ENCODE results near the gene NEK10. TPM values are rescaled to one million over a fixed set of nuclear protein-coding genes. Genes with fewer than 3 reads are reported as not detected.

NEK10 gene
- total RNA-seq, 1 experiment from 2014 or later, result 0.66 TPM

GRCh38 chr3:27174530-27174929 is 194.7 kb downstream of the NEK10 start:
- Histone ChIP-seq H2AK5ac (ENCODE audit: insufficient read length, low read length) (no peak overlapping the region), H2BK5ac (ENCODE audit: insufficient read length, low read length) (no peak overlapping the region), H3K9ac (ENCODE audit: extremely low read depth, insufficient read length, low read length) (no peak overlapping the region), H3K4ac (ENCODE audit: low read depth, low read length) (no peak overlapping the region), H3K27ac (ENCODE audit: insufficient read length, low read depth, low read length) (no peak overlapping the region), H4K20me1 (ENCODE audit: control insufficient read depth, insufficient read depth, insufficient read length) (no peaks in the 10 kb centered on the region), H3K18ac (ENCODE audit: insufficient read length, low read depth, low read length) (no peak overlapping the region), H2BK120ac (ENCODE audit: low read depth, low read length, poor library complexity, severe bottlenecking) (no peak overlapping the region), H3K9me3 (ENCODE audit: control insufficient read depth, low read depth, low read length) (no peaks in the 10 kb centered on the region), H3K79me1 (ENCODE audit: insufficient read depth, low read depth, low read length, poor library complexity, severe bottlenecking) (no peaks in the 10 kb centered on the region), H3K27me3 (ENCODE audit: insufficient read depth, low read length) (no peaks in the 10 kb centered on the region), H4K5ac (ENCODE audit: insufficient read length, low read depth, low read length) (no peak overlapping the region), H3K23me2 (ENCODE audit: insufficient read length, low read depth, low read length, poor library complexity, severe bottlenecking) (no peaks in the 10 kb centered on the region), H3K14ac (ENCODE audit: insufficient read depth, low read length) (no peak overlapping the region), H3K79me2 (ENCODE audit: insufficient read depth, low read length) (no peaks in the 10 kb centered on the region), H2AFZ (ENCODE audit: low read length) (no peak overlapping the region), H3K4me1 (ENCODE audit: insufficient read depth, low read length) (no peaks in the 10 kb centered on the region), H3K23ac (ENCODE audit: insufficient read length, low read depth, low read length) (no peak overlapping the region), H4K91ac (ENCODE audit: insufficient read length, low read depth, low read length) (no peak overlapping the region), H2BK20ac (ENCODE audit: low read depth, low read length, poor library complexity, severe bottlenecking) (no peak overlapping the region), H2BK15ac (ENCODE audit: low read depth, low read length) (no peak overlapping the region), H3K4me2 (ENCODE audit: insufficient read depth, insufficient read length, low read length) (no peak overlapping the region), H2BK12ac (ENCODE audit: insufficient read length, low read depth, low read length) (no peak overlapping the region), H4K8ac (replicated peaks; ENCODE audit: insufficient read length, low read depth, low read length) (no peak overlapping the region), H3T11ph (ENCODE audit: low read length) (no peak overlapping the region), H3K56ac (ENCODE audit: insufficient read length, low read depth, low read length) (no peak overlapping the region)
- Mint-ChIP-seq H3K9me3 (no peaks in the 10 kb centered on the region), H3K4me1 (no peaks in the 10 kb centered on the region), H3K27me3 (ENCODE audit: low read depth) (no peaks in the 10 kb centered on the region), H3K27ac (no peak overlapping the region), H3K36me3 (ENCODE audit: insufficient read depth in 1 of 3, low read depth in 3 of 3) (no peaks in the 10 kb centered on the region), H3K4me3 (no peak overlapping the region; a peak in 1 of 5 replicates)
- DNase-seq, result no peak
- no CpG with 5 or more reads among the region's 4 CpGs for WGBS (ENCODE audit: extremely low coverage, insufficient read length, low lambda C conversion rate)
- peak; percentile 34; the same call in 2 of the 3 replicates for TF ChIP-seq CTCF (conservative IDR thresholded peaks at IDR 0.05)

Data from H9 (cell line).